ENCODE data around the gene KCNJ10. TPM values are rescaled to one million over a fixed set of nuclear protein-coding genes. Genes with fewer than 3 reads are reported as not detected.
"Not testable (repeated sequence)": the region's sequence is repeated elsewhere in the genome, so short reads cannot be mapped to it uniquely, and the experiment has no call there.

The KCNJ10 gene
- total RNA-seq (2014; rRNA removed) = not detected in 2 replicates
- polyA plus RNA-seq (2012) = 0.04 TPM

DNA sequence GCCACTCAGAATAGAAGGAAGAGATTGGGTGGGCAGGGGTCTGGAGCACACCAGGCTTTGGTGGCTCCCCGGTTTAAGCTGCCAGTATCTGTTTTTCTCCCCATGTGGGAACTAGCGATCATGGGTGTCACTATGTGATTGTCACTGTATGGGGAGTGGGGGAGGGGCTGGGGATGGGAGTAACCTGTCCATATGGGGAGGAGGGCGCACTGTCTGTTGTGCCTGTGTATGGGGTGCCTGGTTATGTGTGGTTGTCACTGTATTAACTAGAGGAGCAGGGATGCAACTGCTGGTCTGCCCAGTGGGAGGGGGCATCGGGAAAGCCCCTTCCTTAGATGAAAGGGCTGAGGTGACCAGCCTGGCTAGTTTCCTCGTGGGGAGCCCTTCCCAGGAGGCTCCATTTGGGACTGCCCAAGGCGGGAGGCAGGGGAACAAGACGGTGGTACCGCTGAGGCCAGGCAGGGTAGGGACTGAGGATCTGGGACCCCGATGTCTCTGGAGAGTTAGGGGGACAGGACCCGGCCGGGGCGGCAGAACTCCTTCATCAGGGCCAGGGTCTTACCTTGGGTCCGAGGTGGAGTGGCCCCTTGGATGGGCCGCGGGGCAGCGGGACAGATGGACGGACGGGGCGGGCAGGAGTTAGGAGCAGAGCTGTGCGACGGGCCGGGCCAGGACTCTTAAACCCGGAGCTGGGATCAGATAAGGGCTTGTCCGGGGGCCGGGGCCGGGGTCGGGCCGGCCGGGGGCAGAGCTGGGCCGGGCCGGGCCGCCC lies at the start of gene KCNJ10:
KCNJ10 (minus strand) TSS at position 701 of the 772 bp plus-strand sequence. CDS start 27,628 bp downstream, outside the sequence.
- no peak for DNase-seq (ENCODE audit: low read depth)

DNA sequence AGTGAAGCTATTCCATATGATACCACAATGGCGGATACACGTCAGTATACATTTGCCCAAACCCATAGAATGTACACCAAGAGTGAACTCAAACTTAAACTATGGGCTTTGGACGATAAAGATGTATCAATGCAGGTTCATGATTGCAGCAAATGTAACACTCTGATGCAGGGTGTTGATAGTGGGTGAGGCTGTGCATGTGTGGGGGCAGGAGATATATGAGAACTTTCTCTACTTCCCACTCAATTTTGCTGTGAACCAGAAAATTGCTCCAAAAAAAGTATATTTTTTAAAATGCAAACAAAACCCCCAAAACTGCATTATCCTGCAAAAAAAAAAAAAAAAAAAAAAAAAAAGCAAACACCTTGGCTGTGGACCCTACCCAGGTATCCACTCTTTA lies 49.0 kb upstream of the KCNJ10 start:
- DNase-seq (ENCODE audit: low read depth) = no peak

DNA sequence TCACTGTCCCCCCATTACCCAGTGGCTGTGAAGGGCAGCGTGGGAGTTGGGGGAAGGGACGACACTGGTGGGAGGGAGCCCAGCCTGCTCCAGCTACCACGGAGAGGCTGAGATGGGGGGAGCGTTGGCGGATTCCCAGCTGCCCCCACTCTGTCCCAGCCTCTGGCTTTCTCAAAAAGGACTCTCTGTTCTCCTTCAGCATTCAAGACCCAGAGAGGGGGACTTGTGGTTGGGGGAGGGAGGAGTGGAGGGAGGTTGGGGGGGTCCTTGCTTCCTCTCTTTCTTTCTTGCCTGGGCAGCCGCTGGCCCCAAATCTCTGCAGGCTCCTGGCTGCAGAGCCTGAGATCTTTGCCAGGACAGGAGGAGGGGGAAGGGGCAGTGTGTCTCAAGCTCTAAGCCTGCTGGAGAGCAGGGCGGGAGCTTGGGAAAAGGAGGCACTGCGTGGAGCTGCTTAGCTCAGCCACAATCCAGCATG lies 47.8 kb upstream of the KCNJ10 start:
- DNase-seq (ENCODE audit: low read depth) = peak; percentile 14

DNA sequence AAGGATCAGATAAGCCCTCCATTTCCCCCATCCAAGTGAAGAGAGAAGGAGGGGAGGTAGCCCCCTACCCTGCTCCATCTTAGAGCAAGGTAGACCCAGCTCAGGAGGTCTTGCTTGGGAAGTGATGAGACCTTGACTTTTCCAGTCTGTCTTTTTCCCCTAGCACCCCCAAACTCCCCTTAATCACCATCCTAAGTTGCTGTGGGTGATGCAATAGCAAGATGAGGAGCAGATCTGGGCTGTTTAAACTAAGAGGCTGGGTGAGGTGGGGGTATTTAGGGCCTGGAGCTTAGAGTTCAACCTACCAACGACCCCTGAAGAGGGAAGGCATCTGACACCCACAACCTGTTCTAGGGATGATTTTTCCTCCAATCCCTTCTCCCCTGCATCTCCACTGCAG lies 47.3 kb upstream of the KCNJ10 start:
- DNase-seq (ENCODE audit: low read depth) = no peak

DNA sequence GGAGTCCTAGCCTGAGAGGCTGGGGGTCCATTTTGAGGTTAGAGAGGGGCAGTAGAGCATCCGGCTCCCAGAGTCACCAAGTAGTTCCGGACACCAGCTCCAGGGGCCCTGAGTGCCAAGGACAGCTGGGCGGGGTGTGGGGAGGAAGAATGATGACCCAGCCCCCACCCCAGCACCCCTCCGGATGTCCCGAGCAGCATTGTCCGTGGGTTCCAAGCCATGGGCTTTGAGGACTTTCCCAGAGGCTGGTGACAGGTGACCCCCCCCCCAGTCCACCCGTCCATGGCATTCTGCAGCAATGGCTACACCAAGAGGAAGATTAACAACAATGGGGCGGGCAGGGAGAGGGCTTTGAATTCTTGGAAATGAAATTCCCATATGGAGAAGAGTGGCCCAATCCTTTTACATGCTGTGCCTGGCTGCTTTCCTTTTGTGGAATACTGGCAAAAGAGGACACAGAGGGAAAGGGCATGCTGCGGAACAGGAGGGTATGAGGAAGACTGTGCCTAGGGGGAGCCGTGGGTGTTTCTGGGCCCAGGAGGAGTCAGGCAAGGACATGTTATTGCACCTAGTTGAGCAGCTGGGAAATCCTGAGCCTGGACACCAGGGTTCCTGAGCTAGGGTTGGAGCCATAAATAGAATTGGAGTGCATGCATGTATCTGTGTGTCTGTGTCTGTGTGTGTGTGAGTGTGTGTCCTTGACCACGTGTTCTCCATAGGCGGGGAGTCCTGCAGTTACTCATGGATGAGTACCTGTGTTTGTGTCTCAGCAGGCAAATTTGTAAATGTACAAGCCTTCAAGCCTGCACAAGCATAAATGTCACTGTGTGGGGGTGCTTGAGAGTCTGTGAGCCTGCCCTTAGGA lies 46.6 kb upstream of the KCNJ10 start:
- DNase-seq (ENCODE audit: low read depth) = peak; percentile 58

DNA sequence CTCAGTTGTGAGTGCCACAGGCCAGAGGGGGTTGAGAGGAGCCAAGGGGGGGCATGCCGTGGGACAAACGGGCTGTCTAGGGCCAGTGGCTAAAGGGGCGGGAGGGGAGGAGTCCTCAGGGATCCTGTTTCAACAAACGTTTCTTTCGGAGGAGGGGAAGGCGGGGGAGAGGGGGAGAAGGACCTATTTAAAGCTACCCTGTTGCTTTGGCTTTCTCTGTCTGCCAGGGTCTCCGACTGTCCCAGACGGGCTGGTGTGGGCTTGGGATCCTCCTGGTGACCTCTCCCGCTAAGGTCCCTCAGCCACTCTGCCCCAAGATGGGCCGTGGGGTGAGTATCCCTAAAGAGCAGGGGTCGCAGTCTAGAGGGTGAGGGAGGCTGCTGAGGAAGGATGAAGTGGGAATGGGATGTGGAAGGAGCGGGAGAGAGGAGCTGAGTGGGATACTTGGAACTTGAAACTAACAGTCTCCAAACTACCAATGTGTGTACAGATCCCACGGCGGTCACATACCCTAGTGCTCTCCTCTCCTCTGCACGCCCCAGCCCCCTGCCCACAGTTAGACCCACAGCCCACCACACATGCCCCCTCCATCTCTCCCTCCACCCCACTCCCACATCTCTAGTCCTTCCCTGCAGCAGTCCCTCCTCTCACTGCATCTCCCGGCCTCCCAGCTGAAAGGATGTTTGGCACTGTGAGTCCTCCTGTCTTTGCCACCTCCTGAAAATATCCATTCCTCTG lies 45.8 kb upstream of the KCNJ10 start, which contains the start of gene ATP1A2:
ATP1A2 (plus strand) TSS at position 215 of the 738 bp plus-strand sequence; CDS start at position 318, 103 bp downstream.
- no peak for DNase-seq (ENCODE audit: low read depth)

DNA sequence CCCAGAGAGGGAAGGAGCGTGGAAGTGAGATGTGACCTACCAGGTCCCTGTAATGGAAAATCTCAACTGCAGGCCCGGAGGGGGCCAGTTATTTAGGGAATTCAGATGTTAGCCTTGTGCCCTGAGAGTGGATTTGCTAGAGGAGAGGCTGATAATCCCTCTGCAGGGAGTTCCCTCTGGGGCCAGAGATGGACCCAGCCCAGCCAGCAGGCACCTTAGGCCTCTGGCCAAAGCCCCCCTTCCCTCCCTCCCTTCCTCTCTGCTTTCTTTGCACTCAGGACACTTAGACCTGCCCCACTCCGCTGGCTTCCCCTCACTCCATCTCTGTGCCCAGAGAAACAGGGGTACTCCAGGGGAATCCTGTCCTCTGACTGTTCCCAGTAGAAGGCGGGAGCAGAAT lies 44.1 kb upstream of the KCNJ10 start:
- DNase-seq (ENCODE audit: low read depth) = no peak

DNA sequence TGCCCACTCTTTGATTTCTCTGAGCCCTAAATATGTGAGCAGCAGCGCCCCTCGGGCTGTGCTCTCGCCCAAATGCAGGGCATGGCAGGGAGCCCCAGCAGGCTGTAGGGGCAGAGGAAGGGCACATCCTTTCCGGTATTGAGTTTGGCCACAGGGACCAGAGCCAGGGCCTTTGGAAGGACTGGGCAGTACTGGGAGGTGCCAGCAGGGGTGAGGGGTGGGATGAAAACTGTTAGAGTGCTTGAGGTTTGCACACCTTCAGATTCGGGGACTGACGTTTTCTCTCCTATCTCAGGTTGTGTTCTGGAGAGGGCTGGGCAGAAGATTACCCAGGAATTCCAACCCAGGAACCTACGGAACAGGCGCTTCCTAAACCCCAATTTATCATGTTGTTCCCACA lies 43.4 kb upstream of the KCNJ10 start:
- no peak for DNase-seq (ENCODE audit: low read depth)

DNA sequence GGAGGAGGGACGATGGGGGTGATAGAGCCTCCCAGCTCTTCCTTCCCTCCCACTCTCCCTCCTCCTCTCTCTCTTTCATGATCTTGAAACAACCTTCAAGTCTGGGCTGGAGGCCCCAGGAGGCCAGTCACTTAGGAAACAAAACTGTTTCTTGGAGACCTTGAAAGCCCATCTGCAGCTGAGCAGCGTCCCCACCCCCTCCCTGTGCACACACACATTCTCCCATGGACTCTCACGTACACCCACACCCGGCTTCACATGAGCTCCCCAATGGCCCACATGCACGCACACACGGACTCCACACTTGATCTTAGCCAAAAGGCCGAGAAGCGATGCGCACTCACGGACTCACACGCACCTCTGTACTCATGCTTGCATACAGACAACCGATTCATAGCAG lies 42.4 kb upstream of the KCNJ10 start:
- no peak for DNase-seq (ENCODE audit: low read depth)

DNA sequence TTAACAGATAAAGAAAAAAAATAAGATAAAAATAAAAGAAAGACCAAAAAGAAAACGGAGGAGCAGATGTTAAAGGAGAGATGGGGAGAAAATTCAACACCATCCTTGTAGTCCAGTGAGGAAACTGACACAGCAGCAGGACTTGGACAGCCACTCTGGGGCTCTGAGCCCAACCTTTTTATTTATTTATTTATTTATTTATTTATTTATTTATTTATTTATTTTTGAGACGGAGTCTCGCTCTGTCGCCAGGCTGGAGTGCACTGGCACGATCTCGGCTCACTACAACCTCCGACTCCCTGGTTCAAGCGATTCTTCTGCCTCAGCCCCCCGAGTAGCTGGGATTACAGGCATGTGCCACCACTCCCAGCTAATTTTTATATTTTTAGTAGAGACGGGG lies 41.5 kb upstream of the KCNJ10 start:
- not testable (repeated sequence) for DNase-seq (ENCODE audit: low read depth)

DNA sequence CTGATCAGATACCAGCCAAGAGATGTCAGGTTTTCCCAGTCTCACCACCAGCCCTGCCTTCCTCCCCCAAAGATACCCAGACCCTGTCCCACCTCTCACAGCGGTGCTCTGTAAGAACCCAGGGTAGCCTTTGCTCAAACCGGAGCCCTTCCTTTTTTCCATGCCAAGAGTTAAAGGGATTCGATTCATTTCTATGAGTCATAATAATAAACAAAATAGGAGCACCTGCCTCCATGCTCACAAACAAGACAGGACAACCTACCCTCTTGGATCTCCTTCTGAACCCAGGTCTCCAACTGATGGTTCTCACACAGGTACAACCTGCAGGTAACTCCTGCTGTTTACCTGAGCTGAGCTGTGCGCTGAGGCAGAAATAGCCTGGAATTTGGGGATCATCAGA lies 39.7 kb upstream of the KCNJ10 start:
- DNase-seq (ENCODE audit: low read depth) = no peak

DNA sequence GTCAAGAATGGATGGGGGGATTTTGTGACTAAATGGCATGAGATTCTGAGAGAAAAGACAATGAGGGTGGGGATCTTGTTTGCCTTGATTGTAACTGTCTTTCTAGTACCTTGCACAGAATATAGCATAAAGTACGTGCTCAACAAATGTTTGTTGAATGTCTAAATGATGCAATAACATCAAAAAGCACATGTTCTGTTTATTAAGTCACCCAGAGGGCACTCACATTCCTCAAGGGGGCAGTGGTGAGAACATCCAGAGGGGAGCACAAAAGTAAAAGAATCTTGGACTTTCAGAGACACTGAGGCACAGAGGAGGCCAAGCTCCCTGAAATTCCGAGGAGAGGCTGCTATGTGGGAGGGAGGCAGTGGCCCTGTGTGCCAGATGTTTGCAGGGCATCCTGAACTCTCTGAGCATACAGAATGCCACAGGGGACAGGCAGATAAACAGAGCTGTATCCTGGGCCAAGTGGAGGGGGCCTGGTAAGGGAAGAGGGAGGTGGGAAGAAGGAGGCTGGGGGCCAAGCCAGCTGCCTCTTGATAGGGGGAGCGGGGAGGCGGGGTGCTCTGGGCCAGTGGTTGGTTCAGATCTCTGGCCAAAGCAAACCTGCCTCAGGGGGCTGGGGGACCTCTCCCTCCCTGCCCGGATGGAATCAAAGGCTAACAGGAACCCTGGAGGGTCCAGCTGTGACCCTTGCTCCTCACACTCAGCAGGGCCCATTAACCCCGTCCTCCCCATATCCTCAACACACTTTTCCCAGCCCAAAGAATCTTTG lies 39.1 kb upstream of the KCNJ10 start:
- DNase-seq (ENCODE audit: low read depth) = peak; percentile 68

DNA sequence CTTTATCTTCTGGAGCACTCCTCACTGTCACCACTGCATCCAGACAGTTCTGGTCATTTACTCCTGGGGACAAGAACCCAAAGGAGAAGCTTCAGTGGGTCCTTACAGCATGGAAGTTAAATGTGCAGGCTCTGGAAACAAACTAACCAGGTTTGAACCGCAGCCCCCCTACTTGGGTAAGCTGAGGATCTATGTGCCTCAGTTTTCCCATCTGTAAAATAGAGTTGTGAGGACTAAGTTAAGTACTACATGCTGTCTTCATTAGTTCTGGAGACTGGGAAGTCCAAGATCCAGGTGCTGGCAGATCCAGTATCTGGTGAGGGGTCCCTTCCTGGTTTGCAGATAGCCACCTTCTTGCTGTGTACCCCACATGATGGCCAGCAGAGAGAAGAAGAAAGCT lies 37.6 kb upstream of the KCNJ10 start:
- no peak for DNase-seq (ENCODE audit: low read depth)

DNA sequence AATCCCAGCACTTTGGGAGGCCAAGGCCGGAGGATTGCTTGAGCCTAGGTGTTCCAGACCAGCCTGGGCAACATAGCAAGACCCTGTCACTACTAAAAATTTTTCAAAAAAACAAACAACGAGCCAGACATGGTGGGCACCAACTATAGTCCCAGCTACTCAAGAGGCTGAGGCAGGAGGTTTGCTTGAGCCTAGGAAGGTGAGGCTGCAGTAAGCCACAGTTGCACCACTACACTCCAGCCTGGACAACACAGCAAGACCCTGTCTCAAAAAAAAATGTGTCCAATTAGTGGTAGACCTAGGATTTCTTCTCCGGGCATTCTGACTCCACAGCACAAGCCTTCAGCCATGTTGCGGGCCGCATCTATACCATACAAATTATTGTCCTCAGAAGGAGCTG lies 35.2 kb upstream of the KCNJ10 start:
- DNase-seq (ENCODE audit: low read depth) = no peak

DNA sequence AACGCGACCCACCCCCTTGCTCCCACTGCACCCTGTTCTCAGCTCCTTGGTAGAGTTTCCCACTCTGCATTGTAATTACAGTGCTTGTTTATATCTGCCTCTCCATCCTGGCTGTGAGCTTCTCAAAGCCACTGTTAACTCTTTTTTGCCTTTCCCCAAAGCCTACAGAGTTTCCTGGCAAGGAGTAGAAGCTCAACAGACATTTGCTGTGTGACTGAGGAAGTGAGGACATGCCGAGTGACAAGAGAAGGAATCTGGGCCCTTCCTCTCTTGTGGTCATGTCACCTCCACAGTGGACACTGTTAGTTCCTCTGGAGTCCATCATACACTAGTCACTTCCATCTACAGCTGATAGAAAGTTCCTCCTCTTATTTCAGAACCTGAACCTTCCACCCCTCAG lies 34.5 kb upstream of the KCNJ10 start:
- no peak for DNase-seq (ENCODE audit: low read depth)

DNA sequence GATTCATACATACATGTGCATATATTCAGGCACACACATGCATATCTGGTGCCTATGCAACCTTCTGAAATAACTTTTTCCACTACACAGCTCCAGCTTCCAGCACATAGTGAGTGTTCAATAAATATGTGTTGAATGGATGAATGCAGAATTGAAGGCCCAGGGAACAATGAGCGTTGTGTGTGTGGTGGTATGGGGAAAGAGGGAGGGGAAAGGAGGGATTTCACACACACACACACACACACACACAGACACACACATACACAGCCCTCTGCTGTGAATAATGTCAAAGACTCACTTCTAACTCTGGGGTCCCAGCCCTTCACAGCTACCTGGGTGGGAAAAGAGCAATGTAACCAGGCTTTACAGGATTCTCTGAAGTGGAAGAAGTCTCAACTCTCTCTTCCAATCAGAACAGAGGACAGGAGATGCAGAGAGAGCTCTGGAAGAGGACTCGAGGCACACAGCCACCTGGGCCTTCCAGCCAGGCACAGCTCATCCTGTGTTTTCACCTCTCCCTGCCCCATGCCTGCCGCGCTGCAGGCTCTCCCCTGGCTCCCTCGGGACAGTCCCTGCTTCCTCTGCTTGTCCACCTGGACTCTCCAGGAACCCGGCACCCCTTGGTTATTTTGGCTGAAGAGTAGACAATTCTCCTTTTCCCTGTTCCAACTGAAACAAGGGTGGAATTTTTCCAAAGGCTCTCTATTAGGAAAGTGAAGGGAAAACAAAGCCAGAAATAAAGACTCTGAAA lies 33.9 kb upstream of the KCNJ10 start:
- DNase-seq (ENCODE audit: low read depth) = no peak

DNA sequence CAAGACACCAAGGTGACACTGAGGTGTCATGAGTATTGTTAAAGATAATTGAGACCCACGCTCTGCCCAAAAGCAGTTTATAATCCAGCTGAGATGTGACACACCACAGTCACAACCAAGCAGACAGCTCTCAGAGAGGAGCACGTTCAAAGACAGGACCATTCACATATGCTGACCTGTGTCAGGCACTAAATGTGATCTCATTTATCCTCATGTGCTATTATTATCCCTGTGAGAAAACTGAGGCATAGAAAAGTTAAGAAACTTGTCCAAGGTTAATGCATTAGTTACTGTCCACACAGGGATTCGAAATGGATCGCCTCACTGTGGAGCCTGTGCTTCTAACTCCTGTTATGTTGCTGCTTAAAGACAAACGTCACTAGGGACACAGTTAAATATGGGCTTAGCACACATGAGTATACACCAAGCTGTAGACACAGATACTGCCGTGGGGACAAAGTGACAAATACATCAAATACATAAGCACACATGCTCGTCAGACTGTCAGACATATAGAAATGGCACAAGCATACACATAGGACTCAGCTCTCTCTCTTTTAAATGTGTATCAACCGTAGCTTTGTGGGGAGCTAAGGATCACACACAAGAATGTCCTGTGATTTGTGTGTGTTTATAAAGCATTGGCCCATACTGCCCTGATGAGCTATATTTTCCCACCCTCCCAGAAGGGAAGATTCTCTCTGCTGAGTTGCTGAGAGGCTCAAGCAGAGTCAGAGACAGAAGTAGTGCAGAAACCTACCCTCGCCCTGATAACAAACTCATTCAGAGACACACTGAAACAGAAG lies 32.0 kb upstream of the KCNJ10 start:
- no peak for DNase-seq (ENCODE audit: low read depth)

DNA sequence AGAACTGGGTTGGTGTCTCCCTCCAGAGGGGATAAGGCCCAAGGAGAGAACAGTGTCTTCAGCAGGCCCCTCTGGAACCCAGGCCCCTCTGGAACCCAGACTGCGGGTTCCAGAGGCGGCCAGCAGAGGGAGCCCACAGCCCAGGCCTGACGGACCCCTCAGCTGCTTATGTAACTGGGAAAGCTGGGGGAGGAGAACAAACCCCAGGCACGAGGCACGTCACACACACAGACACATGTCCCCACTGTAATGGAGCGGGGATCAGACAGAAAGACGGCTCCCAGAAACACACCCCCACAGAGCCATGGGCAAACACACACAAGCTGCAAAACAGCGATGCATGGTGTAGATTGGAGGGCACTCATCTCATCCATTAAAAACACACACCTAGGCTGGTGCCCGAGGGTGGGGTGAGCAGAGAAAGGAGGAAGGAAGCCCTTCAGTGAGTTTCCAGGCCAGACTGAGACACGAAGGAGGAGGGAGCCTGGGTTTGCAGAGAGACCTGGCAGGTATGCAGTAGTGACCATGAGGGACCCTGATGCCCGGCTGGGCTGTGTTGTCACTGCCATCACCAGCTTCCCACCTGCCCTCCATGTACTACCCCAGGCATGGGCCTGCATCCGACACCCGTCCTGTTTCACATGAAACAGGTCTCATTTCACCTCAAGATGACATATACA lies 31.2 kb upstream of the KCNJ10 start:
- peak; percentile 66 for DNase-seq (ENCODE audit: low read depth)

Data from LHCN-M2 (cell line).